ENCODE data around the gene RRAD.
"Not testable (repeated sequence)": the region's sequence is repeated elsewhere in the genome, so short reads cannot be mapped to it uniquely, and the experiment has no call there.

The RRAD gene

DNA sequence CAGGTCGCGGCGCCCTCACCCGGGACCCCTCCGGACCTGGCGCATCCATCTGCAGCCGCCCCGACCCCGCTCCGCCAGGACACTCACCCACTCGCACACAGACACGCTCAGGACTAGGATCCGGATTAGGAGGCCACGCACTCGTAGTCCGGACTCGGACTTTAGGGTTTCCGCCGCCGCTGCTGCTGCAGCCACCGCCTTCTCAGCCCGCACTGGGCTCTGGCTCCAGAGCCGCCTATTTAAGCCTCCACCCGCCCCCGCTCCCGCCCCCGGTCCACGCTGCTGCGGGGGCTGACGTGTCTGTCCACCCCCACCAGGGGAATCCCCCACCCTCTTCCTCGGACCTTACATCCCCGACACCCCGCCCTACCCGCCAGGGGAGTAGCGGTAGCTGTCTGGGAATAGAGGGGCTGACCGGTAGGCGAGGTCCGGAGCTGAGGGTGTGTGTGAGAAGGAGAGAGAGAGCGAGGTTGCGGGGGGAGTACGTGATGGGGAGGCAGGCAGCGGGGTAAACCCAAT lies at the start of gene RRAD:
Gene RRAD, minus strand, starts transcription at position 214 of the 519 bp plus-strand sequence. CDS start 356 bp downstream, outside the sequence.
- no peak for DNase-seq (ENCODE audit: low spot score)

DNA sequence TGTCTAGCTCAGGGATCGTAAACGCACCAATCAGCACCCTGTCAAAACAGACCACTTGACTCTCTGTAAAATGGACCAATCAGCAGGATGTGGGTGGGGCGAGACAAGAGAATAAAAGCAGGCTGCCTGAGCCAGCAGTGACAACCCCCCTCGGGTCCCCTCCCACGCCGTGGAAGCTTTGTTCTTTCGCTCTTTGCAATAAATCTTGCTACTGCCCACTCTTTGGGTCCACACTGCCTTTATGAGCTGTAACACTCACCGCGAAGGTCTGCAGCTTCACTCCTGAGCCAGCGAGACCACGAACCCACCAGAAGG lies 49.6 kb upstream of the RRAD start:
- not testable (repeated sequence) for DNase-seq (ENCODE audit: low spot score)

GRCh38 chr16:66974156-66974931 lies 49.0 kb upstream of the RRAD start:
- DNase-seq (ENCODE audit: low spot score) = not testable (repeated sequence)

DNA sequence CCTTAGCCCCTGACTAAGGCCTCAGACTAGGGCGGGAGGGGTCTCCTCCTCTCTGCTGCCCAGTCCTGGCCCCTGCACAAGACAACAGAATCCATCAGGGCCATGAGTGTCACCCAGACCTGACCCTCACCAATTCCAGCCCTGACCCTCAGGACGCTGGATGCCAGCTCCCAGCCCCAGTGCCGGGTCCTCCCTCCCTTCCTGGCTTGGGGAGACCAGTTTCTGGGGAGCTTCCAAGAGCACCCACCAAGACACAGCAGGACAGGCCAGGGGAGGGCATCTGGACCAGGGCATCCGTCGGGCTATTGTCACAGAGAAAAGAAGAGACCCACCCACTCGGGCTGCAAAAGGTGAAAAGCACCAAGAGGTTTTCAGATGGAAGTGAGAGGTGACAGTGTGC lies 48.4 kb upstream of the RRAD start:
- DNase-seq (ENCODE audit: low spot score) = no peak

- DNase-seq (ENCODE audit: low spot score) = no peak
Measured at GRCh38 chr16:66972983-66973382, 47.6 kb upstream of the RRAD start.

DNA sequence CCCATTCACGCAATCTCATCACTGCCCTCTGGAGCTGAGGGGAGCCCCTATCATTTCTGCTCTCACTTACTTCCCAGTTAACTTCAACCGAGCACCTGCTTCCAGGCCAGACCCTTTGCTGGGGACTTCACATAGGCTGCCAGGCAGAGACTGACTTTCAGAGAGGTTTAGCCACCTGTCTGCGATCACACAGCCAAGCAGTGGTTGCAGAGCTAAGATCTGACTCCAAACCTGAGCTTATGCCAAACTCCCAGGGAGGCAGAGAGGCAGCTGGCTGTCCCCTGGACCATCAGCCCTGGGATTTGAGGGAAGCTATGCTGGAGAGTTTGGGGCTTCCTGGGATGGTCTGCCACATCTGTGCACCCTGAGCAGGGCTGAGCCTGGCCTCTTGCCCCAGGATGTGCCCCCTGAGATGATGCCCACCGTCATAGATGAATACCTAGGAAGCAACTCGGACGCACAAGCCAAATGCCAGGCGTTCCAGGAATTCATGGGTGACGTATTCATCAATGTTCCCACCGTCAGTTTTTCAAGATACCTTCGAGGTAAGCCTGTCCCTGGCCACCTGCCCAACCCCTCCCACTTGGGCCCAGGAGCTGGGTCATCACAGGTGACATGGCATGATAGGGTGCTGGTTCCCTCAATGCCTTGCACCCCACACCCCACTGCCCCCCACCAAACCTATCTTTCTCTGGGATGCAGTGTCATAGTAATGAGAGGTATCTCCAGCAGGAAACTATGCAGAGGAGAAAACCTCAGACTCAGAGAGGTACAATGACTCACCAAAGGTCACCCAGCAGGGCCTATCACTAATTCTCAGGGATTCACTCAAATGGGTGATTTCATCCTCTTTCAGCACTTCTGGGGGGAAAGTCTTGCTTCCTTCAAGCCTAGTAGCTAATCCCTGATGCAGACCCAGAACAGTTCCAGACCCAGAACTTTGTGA lies 45.7 kb upstream of the RRAD start:
- DNase-seq (ENCODE audit: low spot score) = no peak

DNA sequence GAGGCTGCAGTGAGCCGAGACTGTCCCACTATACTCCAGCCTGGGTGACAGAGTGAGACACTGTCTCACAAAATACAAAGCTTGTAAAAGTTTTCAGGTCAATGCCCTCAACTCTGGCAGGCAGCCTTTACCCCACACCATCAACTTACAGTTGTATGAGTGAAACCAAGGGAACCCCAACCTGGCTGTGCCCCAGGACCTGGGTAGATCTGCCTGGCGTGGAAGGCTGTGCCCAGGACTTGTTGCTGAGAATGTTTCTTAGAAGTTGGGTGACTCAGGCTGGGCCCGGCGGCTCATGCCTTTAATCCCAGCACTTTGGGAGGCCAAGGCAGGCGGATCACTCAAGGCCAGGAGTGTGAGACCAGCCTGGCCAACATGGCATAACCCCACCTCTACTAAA lies 43.5 kb upstream of the RRAD start:
- DNase-seq (ENCODE audit: low spot score) = no peak

DNA sequence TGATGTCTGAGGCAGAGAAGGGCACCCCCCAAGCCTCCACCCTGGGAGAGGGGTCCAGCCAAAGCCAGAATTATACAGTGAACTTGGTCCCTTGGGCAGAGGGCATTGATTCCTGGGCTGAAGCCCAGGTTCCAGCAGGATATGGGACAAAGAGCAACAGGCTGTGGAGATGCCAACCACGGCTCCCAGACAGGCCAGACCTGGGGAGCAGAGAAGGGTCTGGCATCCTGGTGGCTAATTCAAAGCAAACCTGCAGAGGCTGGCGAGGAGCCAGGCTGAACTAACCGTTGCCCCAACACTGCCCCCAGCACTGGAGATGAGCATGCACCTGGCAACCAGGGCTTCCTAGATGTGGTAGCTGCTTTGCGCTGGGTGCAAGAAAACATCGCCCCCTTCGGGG lies 38.7 kb upstream of the RRAD start:
- no peak for DNase-seq (ENCODE audit: low spot score)

GRCh38 chr16:66961914-66962313 lies 36.6 kb upstream of the RRAD start:
- no peak for DNase-seq (ENCODE audit: low spot score)

GRCh38 chr16:66961065-66961744 lies 35.9 kb upstream of the RRAD start, which contains the start of gene CES3:
Gene CES3, plus strand, starts transcription at chr16:66961266. Its CDS starts 42 bp downstream, at chr16:66961308.
- DNase-seq (ENCODE audit: low spot score) = peak; percentile 74

DNA sequence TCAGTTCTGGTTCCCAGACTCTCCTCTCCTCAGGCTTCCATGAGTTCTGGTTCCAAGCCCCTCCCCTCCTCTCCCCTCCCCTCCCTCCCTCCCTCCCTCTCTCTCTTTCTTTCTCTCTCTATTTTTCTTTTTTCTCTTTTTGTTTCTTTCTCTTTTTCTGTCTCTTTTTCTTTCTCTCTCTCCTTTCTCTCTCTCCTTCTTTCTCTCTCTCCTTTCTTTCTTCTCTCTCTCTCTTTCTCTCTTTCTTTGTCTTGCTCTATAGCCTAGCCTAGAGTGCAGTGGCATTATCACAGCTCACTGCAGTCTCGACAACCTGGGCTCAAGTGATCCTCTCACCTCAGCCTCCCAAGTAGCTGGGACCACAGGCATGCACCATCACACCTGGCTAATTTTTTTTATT lies 34.9 kb upstream of the RRAD start:
- DNase-seq (ENCODE audit: low spot score) = no peak

DNA sequence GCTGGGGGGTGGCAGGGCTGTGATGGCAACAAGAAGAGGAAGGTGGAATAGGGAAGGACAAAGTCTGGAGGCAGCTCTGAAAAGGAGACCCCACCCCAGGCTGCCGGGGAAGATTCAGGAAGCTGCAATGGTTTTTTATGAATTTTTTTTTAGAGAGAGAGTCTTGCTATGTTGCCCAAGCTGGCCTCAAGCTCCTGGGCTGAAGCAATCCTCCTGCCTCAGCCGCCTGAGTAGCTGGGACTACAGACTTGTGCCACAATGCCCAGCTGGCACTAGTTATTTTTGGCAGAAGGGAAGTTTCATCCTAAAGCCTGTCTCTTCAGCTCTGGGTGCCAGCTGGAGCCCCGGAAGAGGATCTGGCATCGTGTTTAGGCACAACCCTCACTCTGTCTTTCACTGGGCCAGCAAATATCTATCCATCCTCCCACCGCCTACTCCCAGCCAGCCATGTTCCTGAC lies 34.4 kb upstream of the RRAD start:
- no peak for DNase-seq (ENCODE audit: low spot score)

DNA sequence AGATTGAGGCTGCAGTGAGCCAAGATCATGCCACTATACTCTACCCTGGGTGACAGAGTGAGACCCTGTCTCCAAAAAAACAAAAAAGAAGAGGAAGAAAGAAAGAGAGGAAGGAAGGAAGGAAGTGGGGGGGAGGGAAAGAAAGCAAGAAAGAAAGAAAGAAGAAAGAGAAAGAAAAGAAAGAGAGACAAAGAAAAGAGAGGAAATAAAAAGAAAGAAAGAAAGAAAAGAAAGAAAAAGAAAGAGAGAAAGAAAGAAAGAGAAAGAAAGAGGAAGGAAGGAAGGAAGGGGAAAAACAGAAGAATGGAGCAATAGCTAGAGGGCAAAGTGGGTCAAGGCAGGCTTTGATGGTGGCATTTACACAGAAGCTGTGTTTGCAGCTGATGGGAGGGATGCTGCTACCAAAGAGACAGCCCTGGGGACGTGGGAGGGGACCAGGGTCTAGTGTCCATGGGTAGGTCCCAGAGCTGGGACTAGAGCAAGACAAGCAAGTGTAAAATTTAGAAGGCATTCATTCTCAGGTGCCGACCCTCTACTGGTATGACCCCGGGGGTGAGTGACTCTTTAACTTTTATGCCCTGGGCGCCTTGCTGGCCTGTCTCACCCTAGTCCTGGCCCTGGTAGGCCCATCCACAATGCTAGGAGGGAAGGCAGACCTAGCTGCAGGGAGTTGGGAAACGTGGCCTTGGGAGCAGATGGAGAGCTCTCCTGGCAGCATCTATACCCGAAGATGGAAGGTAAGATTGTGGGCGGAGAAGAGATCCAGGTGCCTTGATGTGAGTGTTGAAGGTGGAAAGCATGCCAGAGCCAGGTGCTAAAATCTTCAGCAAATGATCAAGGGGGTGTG lies 33.7 kb upstream of the RRAD start:
- no peak for DNase-seq (ENCODE audit: low spot score)

DNA sequence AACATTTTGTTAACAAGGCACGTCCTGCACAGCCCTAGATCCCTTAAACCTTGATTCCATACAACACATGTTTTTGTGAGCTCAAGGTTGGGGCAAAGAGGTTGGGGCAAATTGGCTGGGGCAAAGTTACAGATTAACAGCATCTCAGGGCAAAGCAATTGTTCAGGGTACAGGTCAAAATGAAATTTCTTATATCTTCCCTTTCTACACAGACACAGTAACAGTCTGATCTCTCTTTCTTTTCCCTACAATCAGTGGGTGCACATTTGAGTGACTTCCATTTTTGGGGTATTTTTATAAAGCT lies 30.8 kb upstream of the RRAD start:
- DNase-seq (ENCODE audit: low spot score) = not testable (repeated sequence)

DNA sequence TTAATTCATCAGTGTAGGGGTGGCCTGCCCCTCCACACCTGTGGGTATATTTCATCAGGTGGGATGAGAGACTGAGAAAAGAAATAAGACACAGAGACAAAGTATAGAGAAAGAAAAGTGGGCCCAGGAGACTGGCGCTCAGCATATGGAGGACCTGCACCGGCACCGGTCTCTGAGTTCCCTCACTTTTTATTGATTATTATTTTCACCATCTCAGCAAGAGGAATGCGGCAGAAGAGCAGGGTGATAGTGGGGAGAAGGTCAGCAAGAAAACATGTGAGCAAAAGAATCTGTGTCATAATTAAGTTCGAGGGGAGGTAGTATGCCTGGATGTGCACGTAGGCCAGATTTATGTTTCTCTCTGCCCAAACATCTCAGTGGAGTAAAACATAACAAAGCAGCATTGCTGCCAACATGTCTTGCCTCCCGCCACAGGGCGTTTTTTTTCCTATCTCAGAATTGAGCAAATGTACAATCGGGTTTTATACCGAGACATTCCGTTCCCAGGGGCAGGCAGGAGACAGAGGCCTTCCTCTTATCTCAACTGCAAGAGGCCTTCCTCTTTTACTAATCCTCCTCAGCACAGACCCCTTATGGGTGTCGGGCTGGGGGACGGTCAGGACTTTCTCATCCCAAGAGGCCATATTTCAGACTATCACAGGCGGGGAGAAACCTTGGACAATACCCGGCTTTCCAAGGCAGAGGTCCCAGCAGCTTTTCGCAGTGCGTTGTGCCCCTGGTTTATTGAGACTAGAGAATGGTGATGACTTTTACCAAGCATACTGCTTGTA lies 30.2 kb upstream of the RRAD start:
- DNase-seq (ENCODE audit: low spot score) = not testable (repeated sequence)

GRCh38 chr16:66954097-66954659 lies 28.8 kb upstream of the RRAD start:
- peak; percentile 88 for DNase-seq (ENCODE audit: low spot score)

GRCh38 chr16:66953462-66954096 lies 28.2 kb upstream of the RRAD start:
- DNase-seq (ENCODE audit: low spot score) = no peak

DNA sequence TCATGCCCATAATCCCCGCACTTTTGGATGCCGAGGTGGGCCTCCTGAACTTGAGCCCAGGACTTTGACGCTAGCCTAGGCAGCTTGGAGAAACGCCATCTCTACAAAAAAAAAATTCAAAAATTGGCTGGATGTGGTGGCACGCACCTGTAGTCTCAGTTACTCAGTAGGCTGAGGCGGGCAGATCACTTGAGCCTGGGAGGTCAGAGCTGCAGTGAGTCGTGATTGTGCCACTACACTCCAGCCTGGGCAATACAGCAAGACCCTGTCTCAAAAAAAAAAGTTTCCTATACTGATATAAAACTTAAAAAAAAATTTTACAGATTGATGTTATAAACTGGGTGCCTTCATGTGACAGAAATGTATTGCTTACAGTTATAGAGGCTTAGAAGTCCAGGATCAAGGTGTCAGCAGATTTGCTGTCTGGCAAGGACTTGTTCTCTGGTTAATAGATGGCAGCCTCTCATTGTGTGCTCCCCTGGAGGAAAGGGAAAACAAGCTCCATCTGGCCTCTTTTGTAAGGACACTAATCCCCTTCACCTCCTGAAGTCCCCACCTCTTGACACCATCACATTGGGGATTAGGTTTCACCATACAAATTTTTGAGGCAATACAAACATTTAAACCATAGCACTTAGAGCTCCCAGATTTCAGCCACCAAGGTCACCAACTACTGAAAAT lies 27.2 kb upstream of the RRAD start:
- no peak for DNase-seq (ENCODE audit: low spot score)

Data from AG08395 (cell line).